ENCODE measurements around the gene RMND1.
"Not testable (repeated sequence)": the region's sequence is repeated elsewhere in the genome, so short reads cannot be mapped to it uniquely, and the experiment has no call there.

Gene RMND1

DNA sequence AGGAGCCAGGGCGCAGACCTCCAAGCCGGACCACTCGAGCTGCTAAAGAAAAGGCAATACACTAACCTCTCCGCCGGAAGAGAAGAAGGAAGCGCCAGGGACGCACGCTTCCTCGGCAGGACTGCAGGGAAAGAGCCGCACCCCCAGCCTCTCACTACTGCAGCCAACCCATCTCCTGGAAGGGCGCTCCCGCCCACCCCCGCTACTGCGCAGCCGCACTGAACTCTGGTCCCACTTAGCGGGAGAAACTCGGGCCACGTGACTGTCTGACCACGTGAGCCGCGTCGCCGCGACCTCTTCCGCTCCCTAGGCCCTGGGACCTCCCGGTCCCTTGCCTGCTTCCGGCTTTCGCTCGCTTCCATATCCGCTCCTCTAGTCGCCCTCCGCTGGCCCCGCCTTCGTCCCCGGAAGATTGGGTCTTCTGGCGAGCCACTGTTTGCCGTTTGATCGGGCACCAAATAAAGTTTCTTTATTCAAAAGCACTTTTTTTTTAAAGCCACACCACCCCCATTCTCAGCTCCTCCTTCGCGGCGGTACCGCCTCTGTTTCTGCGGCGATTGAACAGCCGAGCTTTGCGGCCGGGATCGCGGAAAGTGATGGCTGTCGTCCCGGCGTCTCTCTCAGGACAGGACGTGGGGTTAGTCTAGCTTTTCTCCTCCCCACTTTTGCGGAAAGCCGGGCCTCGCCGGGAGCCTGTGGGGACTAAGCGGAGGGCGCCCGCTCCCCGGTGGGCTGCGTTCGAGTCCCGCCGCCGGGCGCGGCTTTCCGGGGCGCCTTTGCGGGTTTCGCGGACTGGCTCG is at the start of gene RMND1:
TSS of gene RMND1 (minus strand) at position 177 of the 800 bp plus-strand sequence. CDS start 6,315 bp downstream, outside the sequence.
- DNase-seq (ENCODE audit: low read depth in 2 of 2) = peak; percentile 99

GRCh38 chr6:151499551-151499950 is 47.6 kb upstream of the RMND1 start:
- no peak for DNase-seq (ENCODE audit: low read depth in 2 of 2)

DNA sequence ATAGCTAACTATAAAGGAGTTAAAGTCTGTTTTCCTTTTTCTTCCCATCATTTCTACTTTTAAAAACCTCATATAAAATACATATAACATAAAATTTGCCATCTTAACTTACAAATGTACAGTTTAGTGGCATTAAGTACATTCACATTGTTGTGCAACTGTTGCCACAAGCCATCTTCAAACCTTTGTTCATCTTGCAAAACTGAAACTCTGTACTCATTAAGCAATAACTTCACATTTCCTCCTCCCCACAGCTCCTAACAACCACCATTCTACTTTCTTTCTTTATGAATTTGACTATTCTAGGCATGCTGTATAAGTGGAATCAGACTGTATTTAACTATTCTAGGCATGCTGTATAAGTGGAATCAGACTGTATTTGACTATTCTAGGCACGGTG is 46.4 kb upstream of the RMND1 start:
- DNase-seq (ENCODE audit: low read depth in 2 of 2) = no peak

DNA sequence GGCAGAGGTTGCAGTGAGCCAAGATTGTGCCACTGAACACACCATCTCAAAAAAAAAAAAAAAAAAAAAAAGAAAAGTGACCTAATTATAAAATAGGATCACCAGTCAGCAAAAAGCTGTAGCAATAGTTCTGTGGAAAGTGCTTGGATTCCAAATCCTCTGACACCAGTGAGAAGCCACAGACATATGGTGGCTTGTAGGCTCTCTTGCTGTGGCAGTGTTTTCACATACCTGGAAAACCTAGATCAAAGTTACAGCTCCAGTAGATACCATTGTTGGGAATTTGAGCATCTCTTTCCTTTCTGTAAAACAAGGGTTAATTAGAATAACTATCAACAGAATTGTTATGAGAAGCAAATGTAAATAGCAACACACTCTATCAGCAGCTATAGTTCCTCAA is 46.0 kb upstream of the RMND1 start:
- no peak for DNase-seq (ENCODE audit: low read depth in 2 of 2)

DNA sequence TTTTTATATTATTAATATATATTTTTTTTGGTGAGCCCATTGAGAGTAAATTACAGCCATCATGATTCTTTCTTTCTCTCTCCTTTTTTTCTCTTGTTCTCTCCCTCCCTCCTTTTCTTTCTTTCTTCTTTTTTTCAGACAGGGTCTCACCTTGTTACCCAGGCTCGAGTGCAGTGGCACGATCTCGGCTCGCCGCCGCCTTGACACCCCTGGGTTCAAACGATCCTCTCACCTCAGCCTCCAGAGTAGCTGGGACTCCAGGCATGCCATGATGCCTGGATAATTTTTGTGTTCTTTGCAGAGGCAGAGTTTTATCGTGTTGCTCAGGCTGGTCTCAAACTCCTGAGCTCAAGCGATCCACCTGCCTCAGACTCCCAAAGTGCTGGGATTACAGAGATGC is 43.5 kb upstream of the RMND1 start:
- DNase-seq (ENCODE audit: low read depth in 2 of 2) = no peak

DNA sequence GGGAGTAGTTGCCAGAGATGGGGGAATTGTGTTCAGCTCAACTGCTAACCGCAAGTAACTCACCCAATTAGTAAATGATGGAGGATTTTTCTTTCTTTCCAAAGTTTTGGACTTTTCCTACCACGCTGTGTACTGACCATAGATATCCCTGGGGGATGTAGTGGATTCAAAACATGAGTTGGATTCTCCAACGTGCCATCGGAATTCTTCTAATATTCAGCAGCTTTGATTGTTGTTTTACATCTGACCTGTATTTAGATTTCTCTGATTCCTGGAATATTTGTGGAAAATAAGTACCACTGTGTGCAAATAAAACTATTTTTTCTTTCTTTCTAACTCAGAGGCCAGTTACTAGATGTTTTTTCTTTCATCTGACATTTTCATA is 43.0 kb upstream of the RMND1 start:
- no peak for DNase-seq (ENCODE audit: low read depth in 2 of 2)

DNA sequence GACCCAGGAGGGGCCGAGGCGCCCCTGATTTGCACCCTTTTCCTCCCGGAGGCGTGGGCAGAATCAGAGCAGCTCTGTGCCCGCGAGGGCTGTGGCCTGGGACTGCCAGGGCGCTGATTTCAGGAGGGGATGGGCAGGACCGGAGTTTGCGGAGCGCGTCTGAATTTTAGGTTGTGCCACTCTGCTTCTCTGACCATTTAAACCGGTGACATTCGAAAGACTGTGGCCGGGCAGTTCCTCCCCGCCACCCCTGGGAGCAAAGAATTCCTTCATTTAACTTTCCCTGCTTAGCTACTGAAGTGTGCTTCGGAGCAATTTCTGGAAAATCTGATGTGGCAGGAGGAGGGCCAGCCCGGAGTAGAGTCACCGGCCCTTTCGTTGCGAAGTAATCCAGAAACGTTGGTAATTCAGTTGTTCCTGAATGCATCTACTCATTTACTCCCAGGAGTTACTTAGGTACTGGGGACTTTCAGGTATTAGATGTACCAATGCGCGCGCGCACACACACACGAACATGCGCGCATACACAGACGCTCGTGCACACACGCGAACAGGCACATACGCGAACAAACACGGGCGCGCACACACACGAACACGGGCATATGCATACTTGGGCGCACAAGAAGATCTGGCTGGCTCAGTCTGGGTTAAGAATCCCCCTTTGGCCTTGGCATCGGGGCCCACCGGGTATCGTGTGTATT is 42.5 kb upstream of the RMND1 start:
- no peak for DNase-seq (ENCODE audit: low read depth in 2 of 2)

DNA sequence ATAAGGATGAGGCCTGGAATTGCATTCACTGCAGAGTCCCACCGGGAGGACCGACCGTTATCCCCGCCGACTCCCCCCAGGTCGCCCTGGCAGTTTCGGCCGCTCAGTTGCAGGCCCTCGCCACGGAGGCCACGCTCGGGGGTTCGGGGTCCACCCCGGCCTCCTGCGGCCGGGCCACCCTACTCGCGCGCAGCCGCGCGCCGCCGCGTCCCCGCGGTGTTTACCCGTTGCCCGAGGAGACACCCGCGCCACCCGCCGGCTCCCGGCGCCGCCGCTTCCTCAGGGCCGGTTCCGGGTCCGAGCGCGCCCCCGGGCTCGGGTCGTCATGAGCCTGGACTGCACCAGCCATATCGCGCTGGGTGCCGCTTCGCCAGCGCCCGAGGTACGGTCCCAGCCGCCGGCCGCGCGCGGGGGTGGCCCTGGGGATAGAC is 41.9 kb upstream of the RMND1 start, which contains the start of gene CCDC170:
TSS of gene CCDC170 (plus strand) at position 214 of the 431 bp plus-strand sequence. CDS start at position 326, 112 bp downstream.
- DNase-seq (ENCODE audit: low read depth in 2 of 2) = no peak

DNA sequence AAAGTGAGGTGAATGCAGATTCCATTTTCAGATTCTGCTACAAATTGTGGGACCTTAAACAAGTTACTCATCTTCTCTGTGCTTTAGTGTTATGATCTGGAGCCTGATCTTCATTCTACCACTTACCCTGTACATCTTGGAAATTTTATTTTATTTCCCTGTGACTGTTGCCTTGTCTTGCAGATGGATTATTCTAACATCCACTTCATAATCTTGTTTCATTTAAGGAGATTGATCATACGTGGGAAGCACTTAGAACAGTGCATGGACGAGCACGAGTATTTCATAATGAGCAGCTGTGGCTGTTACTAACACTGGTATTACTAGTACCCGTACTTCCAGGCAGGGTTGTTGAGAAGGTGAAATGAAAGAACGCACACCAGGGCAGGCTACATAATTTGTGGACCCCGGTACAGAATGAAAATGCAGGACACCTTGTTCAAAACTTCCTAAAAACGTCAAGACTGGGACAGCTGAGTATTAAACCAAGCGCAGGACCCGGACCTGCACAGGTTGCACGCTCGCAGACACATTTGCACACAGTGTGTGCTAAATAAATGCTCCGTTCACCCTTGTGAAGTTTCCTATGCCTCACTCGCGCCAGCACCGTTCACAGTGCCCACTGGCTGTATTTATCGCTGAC is 41.4 kb upstream of the RMND1 start:
- DNase-seq (ENCODE audit: low read depth in 2 of 2) = no peak

GRCh38 chr6:151490996-151491395 is 39.1 kb upstream of the RMND1 start:
- DNase-seq (ENCODE audit: low read depth in 2 of 2) = no peak

DNA sequence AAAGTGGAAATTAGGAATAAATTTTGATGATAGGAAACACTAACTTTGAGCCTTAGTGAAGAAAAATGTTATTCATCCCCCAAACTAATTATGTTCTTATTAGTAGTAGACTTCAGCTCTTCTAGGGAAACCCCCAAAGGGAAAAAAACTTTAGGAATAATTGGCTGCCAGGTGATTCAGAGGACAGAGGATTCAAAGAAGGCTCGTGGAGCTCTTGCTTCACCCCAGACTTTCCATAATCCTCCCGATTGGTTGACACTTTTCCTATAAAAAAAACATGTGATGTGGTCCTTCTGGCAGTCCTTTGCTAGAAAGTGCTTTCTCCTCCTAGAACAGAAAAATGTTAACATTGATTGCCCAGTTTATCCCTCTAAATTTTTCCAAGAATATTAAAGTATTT is 36.3 kb upstream of the RMND1 start:
- no peak for DNase-seq (ENCODE audit: low read depth in 2 of 2)

- DNase-seq (ENCODE audit: low read depth in 2 of 2) = no peak
Measured at GRCh38 chr6:151483994-151484393, 32.1 kb upstream of the RMND1 start.

GRCh38 chr6:151482290-151482689 is 30.4 kb upstream of the RMND1 start:
- no peak for DNase-seq (ENCODE audit: low read depth in 2 of 2)

GRCh38 chr6:151481786-151482185 is 29.9 kb upstream of the RMND1 start:
- DNase-seq (ENCODE audit: low read depth in 2 of 2) = no peak

GRCh38 chr6:151478670-151479069 is 26.7 kb upstream of the RMND1 start:
- no peak for DNase-seq (ENCODE audit: low read depth in 2 of 2)

DNA sequence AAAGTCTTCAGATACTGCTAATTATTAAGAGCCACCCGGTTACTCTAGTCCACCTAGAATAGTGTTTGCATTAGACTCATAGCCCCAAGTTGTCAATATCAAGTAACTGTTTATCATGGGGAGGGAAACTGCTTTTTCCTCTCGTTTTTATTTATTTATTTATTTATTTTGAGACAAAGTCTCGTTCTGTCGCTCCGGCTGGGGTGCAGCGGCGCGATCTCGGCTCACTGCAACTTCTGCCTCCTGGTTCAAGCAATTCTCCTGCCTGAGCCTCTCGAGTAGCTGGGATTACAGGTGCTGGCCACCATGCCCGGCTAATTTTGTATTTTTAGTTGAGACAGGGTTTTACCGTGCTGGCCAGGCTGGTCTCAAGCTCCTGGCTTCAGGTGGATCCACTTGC is 25.8 kb upstream of the RMND1 start:
- DNase-seq (ENCODE audit: low read depth in 2 of 2) = no peak

DNA sequence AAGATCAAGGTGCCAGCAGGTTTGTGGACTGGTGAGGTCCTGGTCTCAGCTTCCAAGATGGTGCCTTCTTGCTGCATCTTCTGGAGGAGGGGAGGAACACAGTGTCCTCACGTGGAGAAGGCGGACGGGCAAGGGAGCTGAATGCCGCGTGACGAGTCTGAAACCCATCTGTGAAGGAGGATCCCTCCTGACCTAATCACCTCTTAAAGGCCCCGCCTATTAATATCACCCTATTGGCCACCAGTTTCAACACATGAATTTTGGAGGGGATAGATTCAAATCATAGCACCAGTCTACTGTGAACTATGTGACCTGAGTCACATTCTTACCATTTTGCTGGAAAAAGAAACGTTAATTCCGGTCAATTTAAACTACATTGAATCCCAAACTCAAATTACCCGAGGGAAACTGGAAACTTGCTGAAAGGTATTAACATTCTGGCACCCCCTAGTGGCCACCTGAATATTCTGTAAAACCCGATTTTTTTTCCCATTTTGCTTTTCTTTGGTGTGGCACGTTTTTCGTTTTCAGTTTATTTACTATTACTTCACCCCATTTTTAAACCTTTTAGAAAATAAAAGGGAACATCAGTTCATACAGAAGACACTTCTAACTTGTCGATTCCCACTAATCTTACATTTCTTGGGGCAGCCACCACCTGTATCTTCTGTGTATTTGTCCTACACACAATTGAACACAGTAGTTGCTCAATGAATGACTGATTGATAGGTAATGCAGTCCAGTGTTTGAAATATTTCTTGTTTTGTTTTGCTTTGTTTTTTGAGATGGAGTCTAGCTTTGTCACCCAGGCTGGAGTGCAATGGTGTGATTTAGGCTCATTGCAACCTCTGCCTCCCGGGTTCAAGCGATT is 24.0 kb upstream of the RMND1 start:
- no peak for DNase-seq (ENCODE audit: low read depth in 2 of 2)

DNA sequence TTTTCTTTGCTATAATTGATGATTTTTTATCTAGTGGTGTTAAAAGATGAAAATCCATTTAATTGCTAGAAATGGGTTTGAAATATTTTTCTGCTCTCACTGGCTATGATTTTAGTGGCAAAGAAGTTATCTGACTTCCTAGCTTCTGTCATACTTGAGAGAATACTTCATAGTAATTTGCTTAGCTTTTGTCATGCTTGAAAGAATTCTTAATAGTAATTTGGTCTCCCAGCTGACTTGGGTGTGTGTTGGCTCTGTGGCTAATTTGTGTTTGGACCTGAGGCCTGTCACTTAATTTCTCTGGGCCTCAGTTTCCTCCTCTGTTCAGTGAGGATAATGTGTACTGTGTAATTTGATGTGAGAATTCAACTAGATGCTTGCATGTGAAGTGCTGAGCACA is 12.8 kb upstream of the RMND1 start:
- no peak for DNase-seq (ENCODE audit: low read depth in 2 of 2)

DNA sequence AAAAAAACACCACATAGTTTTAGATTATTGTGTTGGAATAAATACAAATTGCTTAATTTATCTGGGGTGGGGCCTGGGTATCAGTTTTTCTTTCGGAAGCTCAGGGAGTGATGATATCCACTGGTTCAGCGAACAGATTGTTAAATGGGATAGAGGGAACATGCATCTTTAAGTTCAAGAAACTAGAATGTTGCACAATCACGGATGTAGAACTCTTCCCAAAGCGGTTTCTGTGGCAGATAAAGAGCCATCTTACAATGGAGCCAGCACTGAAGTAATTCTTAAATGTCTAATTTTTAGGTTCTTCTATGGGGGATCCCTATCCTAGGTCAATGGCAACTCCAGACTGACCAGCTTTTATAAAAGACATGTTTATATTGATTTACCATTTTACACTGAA is 9.7 kb upstream of the RMND1 start:
- DNase-seq (ENCODE audit: low read depth in 2 of 2) = no peak

DNA sequence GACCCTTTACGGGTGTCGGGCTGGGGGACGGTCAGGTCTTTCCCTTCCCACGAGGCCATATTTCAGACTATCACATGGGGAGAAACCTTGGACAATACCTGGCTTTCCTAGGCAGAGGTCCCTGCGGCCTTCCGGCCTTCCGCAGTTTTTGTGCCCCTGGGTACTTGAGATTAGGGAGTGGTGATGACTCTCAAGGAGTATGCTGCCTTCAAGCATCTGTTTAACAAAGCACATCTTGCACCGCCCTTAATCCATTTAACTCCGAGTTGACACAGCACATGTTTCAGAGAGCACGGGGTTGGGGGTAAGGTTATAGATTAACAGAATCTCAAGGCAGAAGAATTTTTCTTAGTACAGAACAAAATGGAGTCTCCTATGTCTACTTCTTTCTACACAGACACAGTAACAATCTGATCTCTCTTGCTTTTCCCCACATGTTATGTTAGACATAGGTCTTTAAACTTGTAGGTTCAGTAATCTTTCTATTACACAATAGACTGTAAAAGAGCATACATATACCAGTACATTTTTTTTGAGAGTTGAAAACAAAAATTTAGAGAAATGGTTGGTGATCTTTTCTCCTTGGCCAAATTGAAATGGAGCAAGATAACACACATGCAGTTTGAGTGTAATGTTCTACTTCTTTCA is 3.9 kb upstream of the RMND1 start:
- not testable (repeated sequence) for DNase-seq (ENCODE audit: low read depth in 2 of 2)

GRCh38 chr6:151452750-151453427 is 963 bp upstream of the RMND1 start:
- no peak for DNase-seq (ENCODE audit: low read depth in 2 of 2)

Measured in stimulated activated CD8-positive, alpha-beta memory T cell treated with anti-CD3 and anti-CD28 coated beads, Interleukin-15, amount 100 ng/mL, for 4 hours (primary cell).